CD4-positive, alpha-beta T cell treated with Interleukin-12 subunit alpha and Interleukin-12 subunit beta, for 1 hour (primary cell): ENCODE measurements around the gene SPRR2G.
"Not testable (repeated sequence)": the region's sequence is repeated elsewhere in the genome, so short reads cannot be mapped to it uniquely, and the experiment has no call there.

Source experiments
- DNase-seq: peaks from one replicate; pipeline ENCODE4 v3.0.0-alpha.2; 2020

Gene SPRR2G

GRCh38 chr1:153112454-153112853 lies 38.2 kb downstream of the SPRR2G start:
- not testable (repeated sequence) for DNase-seq

- DNase-seq = no peak
Observed at GRCh38 chr1:153100245-153100644, 50.4 kb downstream of the SPRR2G start.
